ENCODE data around the gene CCDC122.

Gene CCDC122

GRCh38 chr13:43905435-43906031 is 26.0 kb upstream of the CCDC122 start:
- H3K4me3 ChIP-seq (ENCODE audit: low read length): no peak overlapping the region
- H3K36me3 ChIP-seq (ENCODE audit: insufficient read depth, low read depth, low read length): no peaks in the 10 kb centered on the region
- no peak overlapping the region for H3K27ac ChIP-seq (ENCODE audit: low read length)
- no peaks in the 10 kb centered on the region for H3K9me3 ChIP-seq (ENCODE audit: insufficient read depth, low read depth, low read length)
- no peak overlapping the region for H3K9ac ChIP-seq (ENCODE audit: low read depth, low read length)
- no peaks in the 10 kb centered on the region for H3K27me3 ChIP-seq (ENCODE audit: insufficient read depth, low read length)
- peaks cover 3% of the 10 kb centered on the region; the same call in 1 of the 2 replicates for H3K4me1 ChIP-seq (ENCODE audit: insufficient read depth, low read length)

- H3K36me3 ChIP-seq (ENCODE audit: insufficient read depth, low read depth, low read length): no peaks in the 10 kb centered on the region
- no peak overlapping the region for H3K4me3 ChIP-seq (ENCODE audit: low read length)
- H3K9ac ChIP-seq (ENCODE audit: low read depth, low read length): no peak overlapping the region
- no peaks in the 10 kb centered on the region for H3K27me3 ChIP-seq (ENCODE audit: insufficient read depth, low read length)
- no peaks in the 10 kb centered on the region for H3K9me3 ChIP-seq (ENCODE audit: insufficient read depth, low read depth, low read length)
- no peaks in the 10 kb centered on the region for H3K4me1 ChIP-seq (ENCODE audit: insufficient read depth, low read length)
- H3K27ac ChIP-seq (ENCODE audit: low read length): no peak overlapping the region
These were observed 16.4 kb upstream of the CCDC122 start for GRCh38 chr13:43895940-43896339.

GRCh38 chr13:43894438-43894837 is 14.9 kb upstream of the CCDC122 start:
- Histone ChIP-seq H3K9ac (ENCODE audit: low read depth, low read length) (no peak overlapping the region), H3K4me3 (ENCODE audit: low read length) (no peak overlapping the region), H3K9me3 (ENCODE audit: insufficient read depth, low read depth, low read length) (no peaks in the 10 kb centered on the region), H3K36me3 (ENCODE audit: insufficient read depth, low read depth, low read length) (no peaks in the 10 kb centered on the region), H3K4me1 (ENCODE audit: insufficient read depth, low read length) (no peaks in the 10 kb centered on the region), H3K27ac (ENCODE audit: low read length) (no peak overlapping the region), H3K27me3 (ENCODE audit: insufficient read depth, low read length) (no peaks in the 10 kb centered on the region)

- H3K4me3 ChIP-seq (ENCODE audit: low read length): no peak overlapping the region
- H3K27me3 ChIP-seq (ENCODE audit: insufficient read depth, low read length): peaks cover 22% of the 10 kb centered on the region
- no peak overlapping the region for H3K27ac ChIP-seq (ENCODE audit: low read length)
- H3K9me3 ChIP-seq (ENCODE audit: insufficient read depth, low read depth, low read length): no peaks in the 10 kb centered on the region
- H3K4me1 ChIP-seq (ENCODE audit: insufficient read depth, low read length): peaks cover 7% of the 10 kb centered on the region; the same call in 1 of the 2 replicates
- no peaks in the 10 kb centered on the region for H3K36me3 ChIP-seq (ENCODE audit: insufficient read depth, low read depth, low read length)
- no peak overlapping the region for H3K9ac ChIP-seq (ENCODE audit: low read depth, low read length)
These were observed 4.7 kb upstream of the CCDC122 start for GRCh38 chr13:43884222-43884621.

- H3K36me3 ChIP-seq (ENCODE audit: insufficient read depth, low read depth, low read length): no peaks in the 10 kb centered on the region
- peaks cover 7% of the 10 kb centered on the region; the same call in 1 of the 2 replicates for H3K4me1 ChIP-seq (ENCODE audit: insufficient read depth, low read length)
- no peaks in the 10 kb centered on the region for H3K9me3 ChIP-seq (ENCODE audit: insufficient read depth, low read depth, low read length)
- no peak overlapping the region for H3K9ac ChIP-seq (ENCODE audit: low read depth, low read length)
- H3K27me3 ChIP-seq (ENCODE audit: insufficient read depth, low read length): peaks cover 22% of the 10 kb centered on the region
- no peak overlapping the region for H3K4me3 ChIP-seq (ENCODE audit: low read length)
- H3K27ac ChIP-seq (ENCODE audit: low read length): no peak overlapping the region
These were observed 4.1 kb upstream of the CCDC122 start for GRCh38 chr13:43883631-43884030.

- H3K27ac ChIP-seq (ENCODE audit: low read length): no peak overlapping the region
- no peaks in the 10 kb centered on the region for H3K9me3 ChIP-seq (ENCODE audit: insufficient read depth, low read depth, low read length)
- peaks cover 19% of the 10 kb centered on the region; the same call in 1 of the 2 replicates for H3K4me1 ChIP-seq (ENCODE audit: insufficient read depth, low read length)
- peaks cover 22% of the 10 kb centered on the region for H3K27me3 ChIP-seq (ENCODE audit: insufficient read depth, low read length)
- H3K36me3 ChIP-seq (ENCODE audit: insufficient read depth, low read depth, low read length): no peaks in the 10 kb centered on the region
- no peak overlapping the region for H3K4me3 ChIP-seq (ENCODE audit: low read length)
- no peak overlapping the region for H3K9ac ChIP-seq (ENCODE audit: low read depth, low read length)
These were observed 2.0 kb upstream of the CCDC122 start for GRCh38 chr13:43881580-43881979.

- Histone ChIP-seq H3K9me3 (ENCODE audit: insufficient read depth, low read depth, low read length) (no peaks in the 10 kb centered on the region), H3K4me3 (ENCODE audit: low read length) (no peak overlapping the region), H3K27me3 (ENCODE audit: insufficient read depth, low read length) (peaks cover 22% of the 10 kb centered on the region), H3K4me1 (ENCODE audit: insufficient read depth, low read length) (peaks cover 21% of the 10 kb centered on the region; the same call in 1 of the 2 replicates), H3K9ac (ENCODE audit: low read depth, low read length) (no peak overlapping the region), H3K27ac (ENCODE audit: low read length) (no peak overlapping the region), H3K36me3 (ENCODE audit: insufficient read depth, low read depth, low read length) (no peaks in the 10 kb centered on the region)
These were observed 1.4 kb upstream of the CCDC122 start for GRCh38 chr13:43880926-43881325.

- Histone ChIP-seq H3K27ac (ENCODE audit: low read length) (no peak overlapping the region), H3K27me3 (ENCODE audit: insufficient read depth, low read length) (peaks cover 22% of the 10 kb centered on the region), H3K4me1 (ENCODE audit: insufficient read depth, low read length) (peaks cover 25% of the 10 kb centered on the region; the same call in 1 of the 2 replicates), H3K36me3 (ENCODE audit: insufficient read depth, low read depth, low read length) (no peaks in the 10 kb centered on the region), H3K9ac (ENCODE audit: low read depth, low read length) (peak overlapping the region; percentile 29; the same call in 1 of the 2 replicates), H3K9me3 (ENCODE audit: insufficient read depth, low read depth, low read length) (no peaks in the 10 kb centered on the region), H3K4me3 (ENCODE audit: low read length) (peak overlapping the region; percentile 68)
These were observed 795 bp upstream of the CCDC122 start for GRCh38 chr13:43880214-43880855.

- Histone ChIP-seq H3K4me3 (ENCODE audit: low read length) (peak within 1 kb of the TSS; percentile 68), H3K9ac (ENCODE audit: low read depth, low read length) (peak within 1 kb of the TSS; percentile 80), H3K36me3 (ENCODE audit: insufficient read depth, low read depth, low read length) (no peaks in the 10 kb centered on the region), H3K27me3 (ENCODE audit: insufficient read depth, low read length) (peaks cover 22% of the 10 kb centered on the region), H3K27ac (ENCODE audit: low read length) (peak within 1 kb of the TSS; percentile 54), H3K4me1 (ENCODE audit: insufficient read depth, low read length) (peaks cover 25% of the 10 kb centered on the region; the same call in 1 of the 2 replicates), H3K9me3 (ENCODE audit: insufficient read depth, low read depth, low read length) (no peaks in the 10 kb centered on the region)
These were observed 228 bp upstream of the CCDC122 start, which contains the start of gene LACC1 for GRCh38 chr13:43879755-43880181. Gene LACC1, plus strand, starts transcription at chr13:43879904. Its CDS starts 1,082 bp downstream, at chr13:43880986.

- Histone ChIP-seq H3K9me3 (ENCODE audit: insufficient read depth, low read depth, low read length) (no peaks in the 10 kb centered on the region), H3K27ac (ENCODE audit: low read length) (no peak overlapping the region), H3K4me1 (ENCODE audit: insufficient read depth, low read length) (peaks cover 25% of the 10 kb centered on the region; the same call in 1 of the 2 replicates), H3K9ac (ENCODE audit: low read depth, low read length) (no peak overlapping the region), H3K36me3 (ENCODE audit: insufficient read depth, low read depth, low read length) (no peaks in the 10 kb centered on the region), H3K27me3 (ENCODE audit: insufficient read depth, low read length) (peaks cover 22% of the 10 kb centered on the region), H3K4me3 (ENCODE audit: low read length) (peak overlapping the region; percentile 68; the same call in 1 of the 2 replicates)
These were observed 1.8 kb downstream of the CCDC122 start for GRCh38 chr13:43877766-43878165.

- H3K9me3 ChIP-seq (ENCODE audit: insufficient read depth, low read depth, low read length): no peaks in the 10 kb centered on the region
- H3K4me1 ChIP-seq (ENCODE audit: insufficient read depth, low read length): peaks cover 25% of the 10 kb centered on the region; the same call in 1 of the 2 replicates
- peaks cover 22% of the 10 kb centered on the region for H3K27me3 ChIP-seq (ENCODE audit: insufficient read depth, low read length)
- H3K9ac ChIP-seq (ENCODE audit: low read depth, low read length): no peak overlapping the region
- no peak overlapping the region for H3K27ac ChIP-seq (ENCODE audit: low read length)
- peak overlapping the region; percentile 39; the same call in 1 of the 2 replicates for H3K4me3 ChIP-seq (ENCODE audit: low read length)
- no peaks in the 10 kb centered on the region for H3K36me3 ChIP-seq (ENCODE audit: insufficient read depth, low read depth, low read length)
These were observed 2.2 kb downstream of the CCDC122 start for GRCh38 chr13:43877326-43877725.

GRCh38 chr13:43876366-43876765 is 3.2 kb downstream of the CCDC122 start:
- Histone ChIP-seq H3K27ac (ENCODE audit: low read length) (no peak overlapping the region), H3K4me1 (ENCODE audit: insufficient read depth, low read length) (peaks cover 24% of the 10 kb centered on the region; the same call in 1 of the 2 replicates), H3K9me3 (ENCODE audit: insufficient read depth, low read depth, low read length) (no peaks in the 10 kb centered on the region), H3K4me3 (ENCODE audit: low read length) (no peak overlapping the region), H3K36me3 (ENCODE audit: insufficient read depth, low read depth, low read length) (no peaks in the 10 kb centered on the region), H3K9ac (ENCODE audit: low read depth, low read length) (no peak overlapping the region), H3K27me3 (ENCODE audit: insufficient read depth, low read length) (peaks cover 16% of the 10 kb centered on the region)
